IPS DF 6.9 (cell line): ENCODE data around the gene STX2.
"Not testable (repeated sequence)": the region's sequence is repeated elsewhere in the genome, so short reads cannot be mapped to it uniquely, and the experiment has no call there.

Source experiments
- DNase-seq: peaks from one replicate; pipeline ENCODE4 v3.0.0-alpha.2; 2013; ENCODE audit warnings: low read depth, low spot score
- H3K27ac ChIP-seq: one replicate; pipeline ENCODE4 v1.5.1; 2013; ENCODE audit warnings: low read length, control low read depth
- H3K27me3 ChIP-seq: 2 replicates; pipeline ENCODE4 v1.6.1; 2013; ENCODE audit warnings: mild to moderate bottlenecking, low read length; ENCODE audit not compliant: control insufficient read depth, insufficient read depth
- H3K36me3 ChIP-seq: 2 replicates; pipeline ENCODE4 v1.6.1; 2013; ENCODE audit warnings: low read length; ENCODE audit not compliant: control insufficient read depth, insufficient read depth
- H3K4me1 ChIP-seq: 2 replicates; pipeline ENCODE4 v1.6.1; 2013; ENCODE audit warnings: low read length; ENCODE audit not compliant: control insufficient read depth, insufficient read depth
- H3K4me3 ChIP-seq: 2 replicates; pipeline ENCODE4 v1.5.1; 2013; ENCODE audit warnings: mild to moderate bottlenecking, low read length
- H3K9me3 ChIP-seq: 2 replicates; pipeline ENCODE4 v1.6.1; 2013; ENCODE audit warnings: low read length, inconsistent platforms; ENCODE audit not compliant: control insufficient read depth, insufficient read depth
- WGBS: extraction: QIAGEN DNeasy Blood & Tissue Kit; methylation state at CpG from one replicate; pipeline ENCODE4 v1.1.7; 2013; ENCODE audit warnings: mixed read lengths, missing lambda C conversion rate; ENCODE audit not compliant: insufficient read length, insufficient coverage; 5-methylcytosine and 5-hydroxymethylcytosine counted together

The STX2 gene

DNA sequence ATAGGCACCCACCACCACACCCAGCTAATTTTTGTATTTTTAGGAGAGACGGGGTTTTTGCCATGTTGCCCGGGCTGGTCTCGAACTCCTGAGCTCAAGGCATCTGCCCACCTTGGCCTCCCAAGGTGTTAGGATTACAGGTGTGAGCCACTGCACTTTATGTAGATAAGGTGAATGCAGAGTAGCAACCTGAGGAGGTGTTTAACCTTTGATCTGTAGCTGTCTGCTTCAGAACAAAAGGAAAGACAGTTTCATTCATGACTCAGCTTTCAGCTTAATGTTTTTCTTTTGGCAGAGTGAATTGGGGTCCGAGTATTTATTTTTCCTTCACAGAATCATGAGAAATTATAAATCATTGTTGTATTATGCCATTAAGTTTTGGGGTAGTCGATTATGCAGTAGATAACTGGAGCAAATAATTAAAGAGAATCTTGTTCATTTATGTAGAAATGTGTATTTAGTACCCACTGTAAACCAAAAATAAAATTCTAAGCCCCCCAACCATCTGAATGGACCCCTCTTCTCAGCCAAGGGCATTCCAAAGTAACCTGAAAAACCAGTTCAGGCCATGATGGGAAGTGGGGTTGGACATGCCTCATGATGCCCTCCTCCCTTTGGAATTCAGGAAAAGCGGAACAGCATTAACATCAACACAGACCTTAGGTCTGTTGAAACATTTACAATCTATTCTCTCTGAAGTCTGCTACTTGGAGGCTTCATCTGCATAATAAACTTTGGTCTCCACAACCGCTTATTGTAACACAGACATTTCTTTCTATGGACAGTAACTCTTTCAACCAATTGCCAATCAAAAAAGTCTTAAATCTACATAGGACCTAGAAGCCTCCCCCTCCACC is 10.7 kb upstream of the STX2 start:
- peak overlapping the region; percentile 78 for H3K27ac ChIP-seq
- no peaks in the 10 kb centered on the region; the same call in 1 of the 2 replicates for H3K9me3 ChIP-seq
- no peaks in the 10 kb centered on the region for H3K36me3 ChIP-seq
- no CpG with 5 or more reads among the region's 7 CpGs for WGBS
- H3K4me3 ChIP-seq, result no peak overlapping the region
- H3K27me3 ChIP-seq, result no peaks in the 10 kb centered on the region
- peaks cover 7% of the 10 kb centered on the region; the same call in 1 of the 2 replicates for H3K4me1 ChIP-seq
- DNase-seq, result no peak

DNA sequence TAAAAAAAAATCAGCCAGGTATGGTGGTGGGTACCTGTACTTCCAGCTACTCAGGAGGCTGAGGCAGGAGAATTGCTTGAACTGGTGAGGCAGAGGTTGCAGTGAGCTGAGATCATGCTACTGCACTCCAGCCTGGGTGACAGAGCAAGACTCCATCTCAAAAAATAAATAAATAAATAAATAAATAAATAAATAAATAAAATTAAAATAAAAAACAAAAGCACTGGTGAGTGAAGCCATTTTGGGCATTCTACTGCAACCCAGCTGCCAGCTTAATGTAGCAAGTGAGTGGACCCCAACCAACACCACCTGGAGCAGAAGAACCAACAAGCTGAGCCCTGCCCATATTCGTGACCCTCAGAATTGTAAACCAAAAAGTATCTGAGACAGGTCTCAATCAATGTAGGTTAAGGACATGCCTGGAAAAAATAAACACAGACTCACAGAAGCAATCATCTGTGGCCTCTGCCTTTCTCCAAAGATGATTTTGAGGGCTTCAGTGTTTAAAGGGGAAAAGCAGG is 9.8 kb upstream of the STX2 start:
- H3K4me3 ChIP-seq, H3K27me3 ChIP-seq, DNase-seq, H3K9me3 ChIP-seq, H3K4me1 ChIP-seq, H3K27ac ChIP-seq, H3K36me3 ChIP-seq: not testable (repeated sequence)
- WGBS, result no CpG with 5 or more reads among the region's 1 CpG

DNA sequence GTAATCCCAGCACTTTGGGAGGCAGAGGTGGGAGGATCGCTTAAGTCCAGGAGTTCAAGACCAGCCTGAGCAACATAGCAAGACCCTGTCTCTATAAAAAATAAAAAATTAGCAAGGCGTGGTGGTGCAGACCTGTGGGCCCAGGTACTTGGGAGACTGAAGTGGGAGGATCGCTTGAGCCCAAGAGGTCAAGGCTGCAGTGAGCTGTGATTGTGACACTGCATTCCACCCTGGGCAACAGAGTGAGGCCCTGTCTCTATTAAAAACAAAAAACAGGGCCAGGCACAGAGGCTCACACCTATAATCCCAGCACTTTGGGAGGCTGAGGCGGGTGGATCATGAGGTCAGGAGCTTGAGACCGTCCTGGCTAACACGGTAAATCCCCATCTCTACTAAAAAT is 9.1 kb upstream of the STX2 start:
- not testable (repeated sequence) for H3K4me1 ChIP-seq, H3K9me3 ChIP-seq, H3K4me3 ChIP-seq, H3K27me3 ChIP-seq, H3K27ac ChIP-seq, DNase-seq, H3K36me3 ChIP-seq
- no CpG with 5 or more reads among the region's 6 CpGs for WGBS

DNA sequence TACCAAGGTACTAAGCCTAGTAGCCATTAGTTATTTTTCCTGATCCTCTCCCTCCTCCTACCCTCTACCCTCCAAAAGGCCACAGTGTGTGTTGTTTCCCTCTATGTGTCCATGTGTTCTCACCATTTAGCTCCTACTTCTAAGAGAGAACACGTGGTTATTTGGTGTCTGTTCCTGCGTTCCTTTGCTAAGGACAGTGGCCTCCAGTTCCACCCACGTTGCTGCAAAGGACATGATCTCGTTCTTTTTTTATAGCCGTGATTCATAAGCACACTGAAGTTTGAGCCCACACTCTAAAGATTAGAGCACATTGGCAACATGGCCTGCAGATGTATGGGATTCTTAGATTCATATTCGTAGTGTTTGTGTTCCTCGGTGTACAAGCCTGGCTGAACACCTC is 8.1 kb upstream of the STX2 start:
- no peak for DNase-seq
- Histone ChIP-seq H3K36me3 (no peaks in the 10 kb centered on the region), H3K4me1 (peaks cover 4% of the 10 kb centered on the region; the same call in 1 of the 2 replicates), H3K27ac (no peak overlapping the region), H3K27me3 (no peaks in the 10 kb centered on the region), H3K4me3 (no peak overlapping the region), H3K9me3 (no peaks in the 10 kb centered on the region; the same call in 1 of the 2 replicates)
- WGBS, result no CpG with 5 or more reads among the region's 7 CpGs

DNA sequence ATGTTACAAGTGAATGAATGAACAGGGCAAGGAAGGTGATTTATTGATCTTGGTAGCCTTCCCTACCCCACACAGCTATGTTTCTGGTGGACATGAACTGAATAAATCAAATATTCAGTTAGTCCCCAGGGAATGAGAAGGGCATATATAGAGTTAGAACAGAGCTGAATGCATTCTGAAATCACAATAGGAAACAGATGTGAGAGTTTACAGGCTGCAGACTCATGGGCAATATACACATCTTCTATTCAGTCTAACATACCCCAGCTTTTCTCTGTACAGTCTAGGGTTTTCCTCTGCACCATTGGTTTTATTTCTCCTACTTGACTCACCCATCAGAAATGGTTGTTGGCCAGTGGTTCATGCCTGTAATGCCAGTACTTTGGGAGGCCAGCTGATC is 7.3 kb upstream of the STX2 start:
- H3K9me3 ChIP-seq, result no peaks in the 10 kb centered on the region; the same call in 1 of the 2 replicates
- no peak for DNase-seq
- H3K27me3 ChIP-seq, result no peaks in the 10 kb centered on the region
- H3K4me3 ChIP-seq, result no peak overlapping the region
- peaks cover 4% of the 10 kb centered on the region; the same call in 1 of the 2 replicates for H3K4me1 ChIP-seq
- H3K36me3 ChIP-seq, result no peaks in the 10 kb centered on the region
- no peak overlapping the region for H3K27ac ChIP-seq

DNA sequence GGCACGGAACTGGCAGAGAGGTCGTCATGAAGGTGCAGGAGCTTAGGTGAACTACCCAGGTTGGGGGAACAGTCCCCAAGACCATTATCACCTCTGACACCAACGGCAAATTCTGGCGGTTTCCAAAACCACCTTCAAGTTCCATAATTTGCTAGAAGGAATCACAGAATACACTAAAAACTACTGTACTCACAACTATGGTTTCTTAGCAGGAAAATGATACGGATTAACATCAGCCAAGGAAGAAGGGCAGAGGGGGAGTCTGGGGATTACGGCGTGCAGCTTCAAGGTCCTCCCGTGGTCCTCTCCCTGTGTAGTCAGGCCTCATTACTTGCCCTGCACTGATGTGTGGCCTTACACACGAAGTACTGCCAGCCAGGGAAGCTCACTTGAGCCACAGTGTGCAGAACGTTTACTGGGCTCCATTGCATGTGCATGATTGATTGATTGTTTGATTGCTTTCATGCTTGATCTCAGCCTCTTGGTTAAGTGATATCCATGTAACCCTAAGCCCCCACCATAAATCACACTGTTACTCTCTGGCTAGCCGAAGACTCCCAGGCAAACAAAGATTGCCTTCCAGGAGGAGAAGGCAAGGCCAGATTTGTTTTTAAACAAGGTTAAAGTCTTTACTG is 837 bp upstream of the STX2 start:
- no CpG with 5 or more reads among the region's 11 CpGs for WGBS
- H3K9me3 ChIP-seq, result no peaks in the 10 kb centered on the region
- no peaks in the 10 kb centered on the region for H3K27me3 ChIP-seq
- DNase-seq, result no peak
- 0 out of 2 replicates have a peak, but pooled peaks cover 2% of the 10 kb centered on the region for H3K4me1 ChIP-seq
- H3K36me3 ChIP-seq, result no peaks in the 10 kb centered on the region
- no peak overlapping the region for H3K4me3 ChIP-seq
- no peak overlapping the region for H3K27ac ChIP-seq

DNA sequence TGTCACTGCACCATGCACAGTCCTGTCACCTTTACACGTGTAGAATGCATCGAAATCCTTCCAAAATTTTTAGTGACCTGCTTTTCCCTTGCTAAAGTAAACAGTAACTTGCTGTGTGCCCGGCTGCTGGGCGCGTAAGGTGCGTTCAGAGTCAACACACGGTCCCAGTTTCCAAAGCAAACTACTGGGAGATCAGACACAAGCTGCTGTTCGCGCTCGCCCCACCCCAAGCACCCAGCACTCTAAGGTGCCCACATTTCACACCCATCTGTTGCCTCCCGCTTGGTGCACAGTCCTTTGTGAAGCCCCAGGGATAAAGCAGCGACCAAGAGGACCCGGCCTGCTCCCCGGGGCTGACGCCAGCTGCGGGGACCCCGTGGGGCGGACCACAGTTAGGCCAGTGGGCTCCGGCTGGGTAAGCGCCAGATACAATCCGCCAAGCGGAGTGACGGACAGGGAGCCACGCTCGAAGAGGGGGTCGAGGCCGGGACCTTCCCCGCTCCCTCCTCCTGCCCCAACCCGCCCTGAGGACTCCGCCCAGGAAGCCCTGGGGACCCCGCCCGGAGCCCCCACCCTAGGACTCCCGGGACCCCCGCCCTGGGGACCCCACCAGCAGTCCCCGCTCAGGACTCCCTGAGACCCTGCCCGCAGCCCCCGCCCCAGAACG is 633 bp downstream of the STX2 start:
- Histone ChIP-seq H3K27ac (no peak overlapping the region), H3K4me1 (0 out of 2 replicates have a peak, but pooled peaks cover 2% of the 10 kb centered on the region), H3K9me3 (no peaks in the 10 kb centered on the region), H3K36me3 (no peaks in the 10 kb centered on the region), H3K4me3 (peak overlapping the region; percentile 69; the same call in 1 of the 2 replicates), H3K27me3 (peaks cover 1% of the 10 kb centered on the region; the same call in 1 of the 2 replicates)
- no CpG with 5 or more reads among the region's 38 CpGs for WGBS
- DNase-seq, result no peak

DNA sequence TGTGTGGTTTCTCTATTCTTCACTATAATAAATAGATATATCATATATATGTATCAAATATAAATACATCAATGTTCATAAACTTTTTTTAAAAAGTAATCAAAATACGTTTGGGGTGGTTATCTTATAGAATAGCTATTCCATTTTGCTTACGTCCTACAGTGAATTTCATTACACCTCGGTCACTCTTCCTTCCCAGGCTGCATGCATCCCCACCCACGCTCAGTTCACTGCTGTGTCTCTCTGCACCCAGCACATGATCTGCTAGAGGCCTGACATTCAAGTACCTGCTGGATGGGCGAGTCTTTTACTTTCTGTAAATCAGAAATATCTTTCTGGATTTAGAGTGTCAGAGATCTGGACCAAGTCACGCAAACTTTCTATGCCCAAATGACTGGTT is 3.6 kb downstream of the STX2 start:
- no peak overlapping the region for H3K4me3 ChIP-seq
- H3K27me3 ChIP-seq, result peaks cover 1% of the 10 kb centered on the region; the same call in 1 of the 2 replicates
- H3K27ac ChIP-seq, result no peak overlapping the region
- DNase-seq, result no peak
- no peaks in the 10 kb centered on the region for H3K36me3 ChIP-seq
- H3K4me1 ChIP-seq, result 0 out of 2 replicates have a peak, but pooled peaks cover 2% of the 10 kb centered on the region
- no peaks in the 10 kb centered on the region for H3K9me3 ChIP-seq
- WGBS, result no CpG with 5 or more reads among the region's 6 CpGs

DNA sequence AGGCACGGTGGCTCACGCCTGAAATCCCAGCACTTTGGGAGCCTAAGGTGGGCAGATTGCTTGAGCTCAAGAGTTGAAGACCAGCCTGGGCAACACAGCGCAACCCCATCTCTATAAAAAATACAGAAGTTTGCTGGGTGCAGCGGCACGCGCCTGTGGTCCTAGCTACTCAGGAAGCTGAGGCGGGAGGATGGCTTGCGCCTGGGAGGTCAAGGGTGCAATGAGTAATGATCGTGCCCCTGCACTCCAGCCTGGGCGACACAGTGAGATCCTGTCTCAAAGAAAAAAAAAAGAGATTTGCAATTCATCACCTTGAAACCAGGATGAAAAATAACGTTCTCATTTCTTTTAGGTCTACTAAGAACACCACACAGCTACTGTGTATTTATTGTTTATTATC is 4.0 kb downstream of the STX2 start:
- H3K27ac ChIP-seq, result no peak overlapping the region
- no peaks in the 10 kb centered on the region for H3K36me3 ChIP-seq
- H3K27me3 ChIP-seq, result peaks cover 1% of the 10 kb centered on the region; the same call in 1 of the 2 replicates
- WGBS, result no CpG with 5 or more reads among the region's 11 CpGs
- H3K4me3 ChIP-seq, result no peak overlapping the region
- H3K9me3 ChIP-seq, result no peaks in the 10 kb centered on the region
- DNase-seq, result no peak
- peaks cover 4% of the 10 kb centered on the region for H3K4me1 ChIP-seq

DNA sequence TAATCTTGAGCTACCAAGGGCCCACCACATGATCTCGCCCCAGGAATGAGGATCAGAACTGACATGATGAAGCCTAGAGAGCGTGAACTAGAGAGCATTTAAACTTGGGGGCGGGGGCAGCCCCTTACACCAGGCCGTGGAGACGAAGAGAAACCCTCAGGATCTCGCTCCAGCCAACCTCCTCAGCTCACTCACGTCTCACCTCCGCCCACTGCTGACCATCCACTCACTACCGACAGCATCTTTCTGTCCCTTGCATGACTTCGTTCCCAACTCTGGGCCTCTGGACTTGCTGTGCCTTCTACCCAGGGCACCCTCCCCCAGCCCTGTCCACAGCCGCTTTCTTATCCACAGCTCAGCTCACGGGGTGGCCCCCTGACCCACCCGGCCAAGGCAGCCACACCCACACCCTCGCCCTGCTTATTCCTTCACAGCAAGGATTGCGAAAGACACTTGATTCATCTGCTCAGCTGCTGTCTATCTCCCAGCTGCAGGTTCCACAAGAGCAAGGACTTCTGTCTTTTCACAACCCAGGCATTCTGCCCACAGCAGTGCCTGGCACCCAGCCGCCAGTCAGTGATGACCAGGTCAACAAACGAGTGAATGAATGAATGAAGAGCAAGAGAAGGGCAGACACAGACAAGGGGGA is 6.4 kb downstream of the STX2 start:
- Histone ChIP-seq H3K9me3 (no peaks in the 10 kb centered on the region), H3K4me3 (no peak overlapping the region), H3K4me1 (peaks cover 10% of the 10 kb centered on the region), H3K27me3 (peaks cover 1% of the 10 kb centered on the region; the same call in 1 of the 2 replicates), H3K27ac (no peak overlapping the region), H3K36me3 (no peaks in the 10 kb centered on the region)
- no peak for DNase-seq
- no CpG with 5 or more reads among the region's 17 CpGs for WGBS
